PC-3 (cell line): Measurements from ENCODE around the gene KRT5. TPM values are rescaled to one million over a fixed set of nuclear protein-coding genes. Genes with fewer than 3 reads are reported as not detected.

Experiments used
- ATAC-seq: fragments of 200-7000 bp; cut with Tn5 transposase; 2 replicates; pipeline ENCODE4 v1.9.1; 2020; ENCODE audit warnings: mild to moderate bottlenecking, moderate library complexity
- BruUV-seq: library from RNA; stranded (reverse); fragments of 400-500 nt; replicated peaks from 2 replicates; lab custom pipeline; 2021; lab: Mats Ljungman, UMichigan
- CTCF ChIA-PET: fragments of 300-600 bp; sonication (Branson Sonifier 250); formaldehyde crosslinking; loops from one replicate; lab custom pipeline; 2022; ENCODE audit warnings: antibody characterized with exemption; lab: Charles Lee
- POLR2A ChIA-PET: fragments of 300-600 bp; sonication (Branson Sonifier 250); formaldehyde crosslinking; loops from one replicate; lab custom pipeline; 2022; ENCODE audit warnings: antibody characterized with exemption; ENCODE audit not compliant: unreplicated experiment; lab: Charles Lee
- DNase-seq: peaks from one replicate; pipeline ENCODE4 v3.0.0-alpha.2; 2015
- H2AFZ ChIP-seq: fragments of 300-600 bp; sonication (generic); 2 replicates; pipeline ENCODE4 v1.6.0; 2016; ENCODE audit warnings: antibody characterized with exemption, low read length
- H3F3A ChIP-seq: fragments of 300-600 bp; sonication (generic); one replicate; pipeline ENCODE4 v1.6.0; 2017; ENCODE audit warnings: antibody characterized with exemption, low read length, control low read depth, mild to moderate bottlenecking; ENCODE audit not compliant: unreplicated experiment
- H3K27ac ChIP-seq: fragments of 300-600 bp; sonication (generic); 2 replicates; pipeline ENCODE4 v1.5.1; 2016; ENCODE audit warnings: mild to moderate bottlenecking, low read length
- H3K27me3 ChIP-seq: fragments of 300-600 bp; sonication (generic); 2 replicates; pipeline ENCODE4 v1.6.1; 2016; ENCODE audit warnings: low read length, mixed read lengths
- H3K36me3 ChIP-seq: fragments of 300-600 bp; sonication (generic); 2 replicates; pipeline ENCODE4 v1.6.1; 2016; ENCODE audit warnings: low read depth, mixed run types, low read length, mixed read lengths
- H3K4me1 ChIP-seq: fragments of 300-600 bp; sonication (generic); 2 replicates; pipeline ENCODE4 v1.5.1; 2016; ENCODE audit warnings: low read length; ENCODE audit not compliant: insufficient read depth
- H3K4me2 ChIP-seq: fragments of 300-600 bp; sonication (generic); 2 replicates; pipeline ENCODE4 v1.6.0; 2016; ENCODE audit warnings: low read length
- H3K4me3 ChIP-seq: fragments of 300-600 bp; sonication (generic); 2 replicates; pipeline ENCODE4 v1.5.1; 2016; ENCODE audit warnings: mild to moderate bottlenecking, low read length, mixed read lengths
- H3K79me2 ChIP-seq: fragments of 300-600 bp; sonication (generic); 2 replicates; pipeline ENCODE4 v1.6.1; 2017; ENCODE audit warnings: low read length, mixed read lengths
- H3K9ac ChIP-seq: fragments of 300-600 bp; sonication (generic); 2 replicates; pipeline ENCODE4 v1.6.0; 2016; ENCODE audit warnings: mild to moderate bottlenecking, low read length
- H3K9me2 ChIP-seq: fragments of 300-600 bp; sonication (generic); replicated peaks from 2 replicates; pipeline ENCODE4 v1.6.1; 2016; ENCODE audit warnings: mixed run types, low read length, mixed read lengths
- H3K9me3 ChIP-seq: fragments of 300-600 bp; sonication (generic); 2 replicates; pipeline ENCODE4 v1.6.1; 2016; ENCODE audit warnings: low read length, mixed read lengths
- H4K20me1 ChIP-seq: fragments of 300-600 bp; sonication (generic); 2 replicates; pipeline ENCODE4 v1.6.1; 2016; ENCODE audit warnings: low read length, mixed read lengths
- EZH2 ChIP-seq: fragments of 300-600 bp; sonication (generic); IDR thresholded peaks from one replicate; pipeline ENCODE4 v1.6.1; 2017; ENCODE audit warnings: antibody characterized with exemption, mild to moderate bottlenecking, low read length; ENCODE audit not compliant: unreplicated experiment
- EZH2phosphoT487 ChIP-seq: fragments of 300-600 bp; sonication (generic); IDR thresholded peaks from 2 replicates; pipeline ENCODE4 v1.6.1; 2018; ENCODE audit warnings: mild to moderate bottlenecking, antibody characterized with exemption, low read length, borderline replicate concordance
- intact Hi-C: fragments of 100-400 bp; cut with micrococcal nuclease; formaldehyde crosslinking; loops from 2 replicates; pipeline ENCODE4 v1.9.0; 2023
- total RNA-seq: library from RNA; depleted of rRNA; stranded (reverse); fragments of >200 nt; gene quantifications from 2 replicates; pipeline ENCODE4 v1.2.3, GENCODE V29; 2014
- TF ChIP-seq, protein P1 (sequence below): fragments of 300-600 bp; sonication (generic); conservative IDR thresholded peaks from 2 replicates; pipeline ENCODE4 v1.5.1; 2017; ENCODE audit warnings: antibody characterized with exemption, low read depth, mild to moderate bottlenecking, low read length

The KRT5 gene
- total RNA-seq, 1 experiment from 2014 or later: not detected

DNA sequence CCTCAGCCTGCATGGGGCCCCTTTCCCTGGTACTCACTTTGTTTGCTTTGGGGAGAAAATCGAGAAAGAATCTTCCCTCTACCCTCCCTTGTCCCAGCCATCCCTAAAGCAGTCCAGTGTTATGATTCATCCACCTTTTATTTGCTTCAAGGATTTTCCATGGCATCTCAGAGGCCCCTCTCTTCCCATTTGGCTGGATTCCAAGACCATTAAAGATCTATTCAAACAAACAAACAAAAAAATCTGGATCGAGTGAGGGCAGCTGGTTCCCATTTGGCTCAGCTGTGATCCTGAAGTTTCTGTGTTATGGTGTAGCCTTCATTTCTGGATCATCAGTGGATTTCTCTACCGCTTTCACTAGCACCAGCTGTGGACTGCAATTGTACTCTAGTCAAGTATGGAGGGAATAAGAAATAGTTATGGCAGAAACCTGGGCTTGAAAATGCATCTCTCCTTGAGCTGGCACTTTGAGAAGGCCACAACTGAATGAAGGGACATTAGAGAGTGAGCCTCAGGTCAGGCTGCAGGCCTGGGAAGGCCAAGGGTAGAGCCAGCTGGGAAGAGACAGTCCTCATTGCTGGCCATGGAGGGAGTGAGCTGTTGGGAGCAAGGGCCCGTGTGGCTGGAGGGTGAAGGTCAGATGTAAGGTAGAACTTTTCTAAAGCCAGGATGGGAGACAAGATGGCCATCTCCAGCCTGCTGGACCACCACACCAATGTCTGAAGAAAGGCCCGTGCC, 19.1 kb upstream of the KRT5 start:
- TF ChIP-seq, protein P1, sequence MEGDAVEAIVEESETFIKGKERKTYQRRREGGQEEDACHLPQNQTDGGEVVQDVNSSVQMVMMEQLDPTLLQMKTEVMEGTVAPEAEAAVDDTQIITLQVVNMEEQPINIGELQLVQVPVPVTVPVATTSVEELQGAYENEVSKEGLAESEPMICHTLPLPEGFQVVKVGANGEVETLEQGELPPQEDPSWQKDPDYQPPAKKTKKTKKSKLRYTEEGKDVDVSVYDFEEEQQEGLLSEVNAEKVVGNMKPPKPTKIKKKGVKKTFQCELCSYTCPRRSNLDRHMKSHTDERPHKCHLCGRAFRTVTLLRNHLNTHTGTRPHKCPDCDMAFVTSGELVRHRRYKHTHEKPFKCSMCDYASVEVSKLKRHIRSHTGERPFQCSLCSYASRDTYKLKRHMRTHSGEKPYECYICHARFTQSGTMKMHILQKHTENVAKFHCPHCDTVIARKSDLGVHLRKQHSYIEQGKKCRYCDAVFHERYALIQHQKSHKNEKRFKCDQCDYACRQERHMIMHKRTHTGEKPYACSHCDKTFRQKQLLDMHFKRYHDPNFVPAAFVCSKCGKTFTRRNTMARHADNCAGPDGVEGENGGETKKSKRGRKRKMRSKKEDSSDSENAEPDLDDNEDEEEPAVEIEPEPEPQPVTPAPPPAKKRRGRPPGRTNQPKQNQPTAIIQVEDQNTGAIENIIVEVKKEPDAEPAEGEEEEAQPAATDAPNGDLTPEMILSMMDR: no peak
- TF ChIP-seq EZH2 (no peak), EZH2phosphoT487 (no peak)
- intact Hi-C loops: no loop called here
- H3K4me1 ChIP-seq: peaks cover 19% of the 10 kb centered on the region
- H3K9me2 ChIP-seq: no peaks in the 10 kb centered on the region
- ATAC-seq (peak; percentile 93), DNase-seq (peak; percentile 93)
- H3K27me3 ChIP-seq: no peaks in the 10 kb centered on the region
- no TSS peak for BruUV-seq
- ChIA-PET CTCF (no interaction called here), POLR2A (no interaction called here)
- H4K20me1 ChIP-seq: no peaks in the 10 kb centered on the region
- no peak overlapping the region for H3K9ac ChIP-seq
- H3K9me3 ChIP-seq: no peaks in the 10 kb centered on the region
- no peak overlapping the region for H2AFZ ChIP-seq
- no peak overlapping the region for H3K27ac ChIP-seq
- H3K79me2 ChIP-seq: no peaks in the 10 kb centered on the region
- no peak overlapping the region for H3K4me3 ChIP-seq
- no peaks in the 10 kb centered on the region for H3K36me3 ChIP-seq
- H3F3A ChIP-seq: no peaks in the 10 kb centered on the region
- H3K4me2 ChIP-seq: peak overlapping the region; percentile 70

DNA sequence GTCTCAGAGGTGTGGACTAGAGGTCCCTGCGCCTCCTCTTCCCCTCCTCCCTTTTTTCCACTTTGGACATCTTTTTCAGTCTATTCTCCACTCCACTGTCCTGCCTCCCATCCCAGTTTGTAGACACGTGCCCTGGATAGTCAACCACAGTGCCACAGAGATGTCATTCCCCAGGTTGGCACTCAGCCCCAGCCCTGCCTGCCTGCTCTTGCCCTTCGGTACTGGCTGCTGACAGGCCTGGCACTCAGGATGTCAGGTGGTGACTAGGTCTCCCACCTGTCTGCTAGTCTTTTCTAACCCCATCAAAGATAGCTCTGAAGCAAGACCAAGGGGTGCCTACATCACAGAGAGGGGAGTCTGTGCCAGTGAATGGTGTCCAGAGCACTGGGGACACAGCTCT, 16.9 kb upstream of the KRT5 start:
- ATAC-seq (no peak), DNase-seq (no peak)
- TF ChIP-seq, protein P1: no peak
- TF ChIP-seq EZH2 (no peak), EZH2phosphoT487 (no peak)
- H3K27me3 ChIP-seq: no peaks in the 10 kb centered on the region
- no peak overlapping the region for H2AFZ ChIP-seq
- H3K4me3 ChIP-seq: no peak overlapping the region
- no peaks in the 10 kb centered on the region for H3K79me2 ChIP-seq
- no peak overlapping the region for H3K4me2 ChIP-seq
- H3K9me2 ChIP-seq: no peaks in the 10 kb centered on the region
- no peaks in the 10 kb centered on the region for H3K9me3 ChIP-seq
- ChIA-PET CTCF (no interaction called here), POLR2A (no interaction called here)
- no peak overlapping the region for H3K27ac ChIP-seq
- no peaks in the 10 kb centered on the region for H3K36me3 ChIP-seq
- H3K4me1 ChIP-seq: peaks cover 19% of the 10 kb centered on the region
- no peaks in the 10 kb centered on the region for H3F3A ChIP-seq
- no peaks in the 10 kb centered on the region for H4K20me1 ChIP-seq
- no TSS peak for BruUV-seq
- no peak overlapping the region for H3K9ac ChIP-seq
- intact Hi-C loops: no loop called here

DNA sequence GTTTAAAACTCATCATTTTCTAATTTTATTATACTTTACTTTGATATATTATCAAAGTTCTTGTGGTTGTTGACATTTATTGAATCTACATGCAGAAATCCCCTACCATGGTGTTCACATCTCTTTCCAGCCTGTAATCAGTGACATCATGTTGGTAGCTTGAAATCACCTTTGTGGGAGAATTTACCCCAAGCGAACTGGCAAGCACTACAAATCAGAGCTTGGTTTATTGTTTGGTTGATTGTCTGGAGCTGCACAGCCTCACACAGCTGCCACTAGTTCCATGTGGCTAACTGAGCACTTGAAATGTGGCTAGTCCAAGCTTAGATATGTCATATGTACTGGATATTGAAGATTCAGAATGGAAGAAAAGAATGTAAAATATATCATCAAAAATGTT, 15.4 kb upstream of the KRT5 start:
- no peak overlapping the region for H3K27ac ChIP-seq
- H3F3A ChIP-seq: no peaks in the 10 kb centered on the region
- ChIA-PET CTCF (interaction anchor here (0.6 kb wide), 1 partner anchor 446 kb away, joined by 3 read pairs; no protein-coding TSS in a partner anchor), POLR2A (no interaction called here)
- no peaks in the 10 kb centered on the region for H3K36me3 ChIP-seq
- H3K9me2 ChIP-seq: no peaks in the 10 kb centered on the region
- H3K9me3 ChIP-seq: no peaks in the 10 kb centered on the region
- peaks cover 19% of the 10 kb centered on the region for H3K4me1 ChIP-seq
- DNase-seq: no peak
- intact Hi-C loops: no loop called here
- TF ChIP-seq EZH2 (no peak), EZH2phosphoT487 (no peak)
- TF ChIP-seq, protein P1: no peak
- H4K20me1 ChIP-seq: no peaks in the 10 kb centered on the region
- H3K27me3 ChIP-seq: no peaks in the 10 kb centered on the region
- H3K9ac ChIP-seq: no peak overlapping the region
- no peak overlapping the region for H2AFZ ChIP-seq
- no TSS peak for BruUV-seq
- H3K4me3 ChIP-seq: no peak overlapping the region
- H3K79me2 ChIP-seq: no peaks in the 10 kb centered on the region
- H3K4me2 ChIP-seq: no peak overlapping the region
- no peak for ATAC-seq
